K562 (cell line): ENCODE data around the gene C1orf167. TPM values are rescaled to one million over a fixed set of nuclear protein-coding genes. Genes with fewer than 3 reads are reported as not detected.

ENCODE experiments used
- ATF1 ChIP-seq, 2 experiments: fragments of 450-650 bp in 1 of 2; IDR thresholded peaks; 2 replicates each; pipeline ENCODE4 v1.6.1; 2016; ENCODE audit warnings: missing compliant biosample characterization in 1 of 2, missing genetic modification characterization in 1 of 2
- ETV6 ChIP-seq, 3 experiments: fragments of 150-350 bp in 1 of 3; sonication (generic) in 1 of 3; formaldehyde crosslinking in 1 of 3; IDR thresholded peaks; 2 replicates each; pipeline versions ENCODE4 v1.6.1 to v1.8.0; 2014 to 2022; ENCODE audit warnings: borderline replicate concordance in 2 of 3, low read depth in 2 of 3, antibody characterized with exemption in 1 of 3, low read length in 1 of 3, mild to moderate bottlenecking in 1 of 3, missing genetic modification reagents in 1 of 3
- HDAC8 ChIP-seq: fragments of 450-650 bp; IDR thresholded peaks from 2 replicates; pipeline ENCODE4 v1.6.1; 2016; ENCODE audit warnings: mild to moderate bottlenecking, missing genetic modification characterization, moderate library complexity, missing compliant biosample characterization
- HNRNPK ChIP-seq: fragments of 200-400 bp; formaldehyde crosslinking; IDR thresholded peaks from one replicate; pipeline ENCODE4 v1.6.1; 2018; ENCODE audit warnings: mild to moderate bottlenecking, low read depth, low read length; ENCODE audit not compliant: poor library complexity, severe bottlenecking
- HNRNPL ChIP-seq: fragments of 200-400 bp; formaldehyde crosslinking; IDR thresholded peaks from 2 replicates; pipeline ENCODE4 v1.6.1; 2017; ENCODE audit warnings: low read depth, mild to moderate bottlenecking, low read length
- KLF16 ChIP-seq: IDR thresholded peaks from 2 replicates; pipeline ENCODE4 v1.6.1; 2016; ENCODE audit warnings: antibody characterized with exemption
- MEF2D ChIP-seq: conservative IDR thresholded peaks from 2 replicates; pipeline ENCODE4 v1.6.1; 2016; ENCODE audit warnings: low read depth, missing genetic modification characterization, missing compliant biosample characterization
- NFE2 ChIP-seq: IDR thresholded peaks from 2 replicates; pipeline ENCODE4 v1.6.1; 2014; ENCODE audit warnings: antibody characterized with exemption, low read depth
- TAF1 ChIP-seq: IDR thresholded peaks from 2 replicates; pipeline ENCODE4 v1.6.1; 2011; ENCODE audit warnings: mild to moderate bottlenecking, low read length, moderate library complexity; ENCODE audit not compliant: insufficient read depth, control insufficient read depth, severe bottlenecking; ENCODE audit errors: extremely low read depth
- TEAD2 ChIP-seq: fragments of 450-650 bp; IDR thresholded peaks from 2 replicates; pipeline ENCODE4 v1.6.1; 2016; ENCODE audit warnings: missing genetic modification characterization, control low read depth, missing compliant biosample characterization
- U2AF1 ChIP-seq: fragments of 200-400 bp; formaldehyde crosslinking; optimal IDR thresholded peaks from 2 replicates; pipeline ENCODE3; 2017; ENCODE audit warnings: mild to moderate bottlenecking, low read depth, low read length, moderate library complexity
- XRCC5 ChIP-seq: fragments of 200-400 bp; formaldehyde crosslinking; IDR thresholded peaks from 2 replicates; pipeline ENCODE4 v1.6.1; 2017; ENCODE audit warnings: low read depth, mild to moderate bottlenecking, low read length
- YY1 ChIP-seq, 3 experiments: IDR thresholded peaks; 2 replicates each; pipeline ENCODE4 v1.6.1; 2011; ENCODE audit warnings: low read length in 2 of 3, mild to moderate bottlenecking in 2 of 3, moderate library complexity in 2 of 3, borderline replicate concordance in 1 of 3, control low read depth in 1 of 3, low read depth in 1 of 3; ENCODE audit not compliant: insufficient read depth in 3 of 3, insufficient replicate concordance in 2 of 3, control insufficient read depth in 1 of 3, insufficient read length in 1 of 3; ENCODE audit errors: extremely low read depth in 1 of 3
- ZNF23 ChIP-seq: fragments of 250-450 bp; sonication (Bioruptor Pico); IDR thresholded peaks from 2 replicates; pipeline ENCODE4 v1.4.0; 2020; ENCODE audit warnings: mild to moderate bottlenecking
- ZNF311 ChIP-seq: fragments of 250-450 bp; sonication (Bioruptor Pico); IDR thresholded peaks from 2 replicates; pipeline ENCODE4 v1.4.0; 2020; ENCODE audit warnings: mild to moderate bottlenecking, moderate library complexity
- ZNF57 ChIP-seq: fragments of 450-650 bp; formaldehyde crosslinking; IDR thresholded peaks from 2 replicates; pipeline ENCODE4 v1.4.0; 2020; ENCODE audit warnings: mild to moderate bottlenecking, moderate library complexity
- ZNF76 ChIP-seq: fragments of 250-450 bp; sonication (Bioruptor Pico); IDR thresholded peaks from 2 replicates; pipeline ENCODE4 v1.4.0; 2020; ENCODE audit warnings: mild to moderate bottlenecking, moderate library complexity, borderline replicate concordance
- ZZZ3 ChIP-seq: fragments of 450-650 bp; IDR thresholded peaks from 2 replicates; pipeline ENCODE4 v1.6.1; 2016; ENCODE audit warnings: antibody characterized with exemption, mild to moderate bottlenecking, moderate library complexity
- polyA plus RNA-seq, 8 experiments: library from polyadenylated mRNA; depleted of rRNA in 4 of 8; stranded (reverse) in 5 of 8; unstranded in 3 of 8; fragments of >200 nt; fragmentation: Nextera tagmentation in 2 of 8; fragmentation: Illumina TruSeq in 1 of 8; extraction: Ambion mirVana in 2 of 8; extraction: Trizol in 1 of 8; gene quantifications; 2 replicates each; pipeline versions ENCODE4 v1.2.1 to v1.2.3, GENCODE V29; 2011 to 2014; ENCODE audit warnings: inconsistent platforms in 1 of 8, missing spikeins in 1 of 8
- total RNA-seq, 7 experiments: library from RNA; depleted of rRNA in 6 of 7; stranded (reverse); fragments of >200 nt in 6 of 7; fragmentation: Illumina TruSeq in 2 of 7; extraction: Trizol in 2 of 7; gene quantifications; 2 replicates each; pipeline versions ENCODE4 v1.2.1 to v1.2.3, GENCODE V29; 2011 to 2021; ENCODE audit warnings: low replicate concordance in 1 of 7
- TF ChIP-seq, protein P1 (sequence below): sonication (generic); formaldehyde crosslinking; IDR thresholded peaks from 2 replicates; pipeline ENCODE4 v1.8.0; 2022; ENCODE audit warnings: missing genetic modification reagents, mild to moderate bottlenecking, borderline replicate concordance
- TF ChIP-seq, protein P2 (sequence below), 2 experiments: fragments of 450-650 bp in 1 of 2; IDR thresholded peaks; 2 replicates each; pipeline ENCODE4 v1.6.1; 2011 to 2017; ENCODE audit warnings: low read depth in 2 of 2, antibody characterized with exemption in 1 of 2, borderline replicate concordance in 1 of 2, low read length in 1 of 2, mild to moderate bottlenecking in 1 of 2, mixed read lengths in 1 of 2; ENCODE audit not compliant: control insufficient read depth in 1 of 2

C1orf167 gene
- total and polyA plus RNA-seq, 9 of the 15 experiments (the other 6 are each of a cell fraction or from before 2014, with no cell fraction given), result 0.22 to 0.86 (median 0.31) TPM; not detected in 2

- TF ChIP-seq ZNF23 (CRISPR knock-in tag) (no peak), MEF2D (tag) (0 out of 2 replicates have a peak, but pooled peaks have one; percentile 29), TAF1 (peak; percentile 66), ETV6 (IDR thresholded peaks at IDR 0.05; ENCODE audit: borderline replicate concordance in 1 of 2, low read depth in 2 of 2, low read length in 1 of 2) (no peak), ETV6 (CRISPR knock-in tag; IDR thresholded peaks at IDR 0.05; ENCODE audit: borderline replicate concordance) (no peak), ZNF76 (CRISPR knock-in tag) (peak; percentile 18; the same call in 1 of the 2 replicates), XRCC5 (no peak), HNRNPK (no peak), HNRNPL (no peak), NFE2 (0 out of 2 replicates have a peak, but pooled peaks have one; percentile 3), TEAD2 (tag) (no peak; the same call in 1 of the 2 replicates), ATF1 (CRISPR knock-in tag; IDR thresholded peaks at IDR 0.05) (no peak), ATF1 (tag; IDR thresholded peaks at IDR 0.05) (no peak), ZNF57 (CRISPR knock-in tag) (0 out of 2 replicates have a peak, but pooled peaks have one; percentile 26), ZNF311 (CRISPR knock-in tag) (no peak), U2AF1 (no peak), ZZZ3 (no peak), HDAC8 (tag) (peak; percentile 35; the same call in 1 of the 2 replicates), KLF16 (0 out of 2 replicates have a peak, but pooled peaks have one; percentile 23), YY1 (IDR thresholded peaks at IDR 0.05; ENCODE audit: borderline replicate concordance in 1 of 3, control insufficient read depth in 1 of 3, extremely low read depth in 1 of 3, insufficient read depth in 3 of 3, insufficient read length in 1 of 3, insufficient replicate concordance in 2 of 3, low read depth in 1 of 3, low read length in 2 of 3) (peak in 1 of 3 experiments; percentile 64)
- TF ChIP-seq, protein P1, sequence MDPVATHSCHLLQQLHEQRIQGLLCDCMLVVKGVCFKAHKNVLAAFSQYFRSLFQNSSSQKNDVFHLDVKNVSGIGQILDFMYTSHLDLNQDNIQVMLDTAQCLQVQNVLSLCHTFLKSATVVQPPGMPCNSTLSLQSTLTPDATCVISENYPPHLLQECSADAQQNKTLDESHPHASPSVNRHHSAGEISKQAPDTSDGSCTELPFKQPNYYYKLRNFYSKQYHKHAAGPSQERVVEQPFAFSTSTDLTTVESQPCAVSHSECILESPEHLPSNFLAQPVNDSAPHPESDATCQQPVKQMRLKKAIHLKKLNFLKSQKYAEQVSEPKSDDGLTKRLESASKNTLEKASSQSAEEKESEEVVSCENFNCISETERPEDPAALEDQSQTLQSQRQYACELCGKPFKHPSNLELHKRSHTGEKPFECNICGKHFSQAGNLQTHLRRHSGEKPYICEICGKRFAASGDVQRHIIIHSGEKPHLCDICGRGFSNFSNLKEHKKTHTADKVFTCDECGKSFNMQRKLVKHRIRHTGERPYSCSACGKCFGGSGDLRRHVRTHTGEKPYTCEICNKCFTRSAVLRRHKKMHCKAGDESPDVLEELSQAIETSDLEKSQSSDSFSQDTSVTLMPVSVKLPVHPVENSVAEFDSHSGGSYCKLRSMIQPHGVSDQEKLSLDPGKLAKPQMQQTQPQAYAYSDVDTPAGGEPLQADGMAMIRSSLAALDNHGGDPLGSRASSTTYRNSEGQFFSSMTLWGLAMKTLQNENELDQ (CRISPR knock-in tag), result no peak
- TF ChIP-seq, protein P2, sequence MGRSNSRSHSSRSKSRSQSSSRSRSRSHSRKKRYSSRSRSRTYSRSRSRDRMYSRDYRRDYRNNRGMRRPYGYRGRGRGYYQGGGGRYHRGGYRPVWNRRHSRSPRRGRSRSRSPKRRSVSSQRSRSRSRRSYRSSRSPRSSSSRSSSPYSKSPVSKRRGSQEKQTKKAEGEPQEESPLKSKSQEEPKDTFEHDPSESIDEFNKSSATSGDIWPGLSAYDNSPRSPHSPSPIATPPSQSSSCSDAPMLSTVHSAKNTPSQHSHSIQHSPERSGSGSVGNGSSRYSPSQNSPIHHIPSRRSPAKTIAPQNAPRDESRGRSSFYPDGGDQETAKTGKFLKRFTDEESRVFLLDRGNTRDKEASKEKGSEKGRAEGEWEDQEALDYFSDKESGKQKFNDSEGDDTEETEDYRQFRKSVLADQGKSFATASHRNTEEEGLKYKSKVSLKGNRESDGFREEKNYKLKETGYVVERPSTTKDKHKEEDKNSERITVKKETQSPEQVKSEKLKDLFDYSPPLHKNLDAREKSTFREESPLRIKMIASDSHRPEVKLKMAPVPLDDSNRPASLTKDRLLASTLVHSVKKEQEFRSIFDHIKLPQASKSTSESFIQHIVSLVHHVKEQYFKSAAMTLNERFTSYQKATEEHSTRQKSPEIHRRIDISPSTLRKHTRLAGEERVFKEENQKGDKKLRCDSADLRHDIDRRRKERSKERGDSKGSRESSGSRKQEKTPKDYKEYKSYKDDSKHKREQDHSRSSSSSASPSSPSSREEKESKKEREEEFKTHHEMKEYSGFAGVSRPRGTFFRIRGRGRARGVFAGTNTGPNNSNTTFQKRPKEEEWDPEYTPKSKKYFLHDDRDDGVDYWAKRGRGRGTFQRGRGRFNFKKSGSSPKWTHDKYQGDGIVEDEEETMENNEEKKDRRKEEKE (IDR thresholded peaks at IDR 0.05; ENCODE audit: borderline replicate concordance in 1 of 2, control insufficient read depth in 1 of 2, low read depth in 2 of 2, low read length in 1 of 2), result no peak
Observed at GRCh38 chr1:11796036-11796828, 34.2 kb downstream of the C1orf167 start (continued).
